Dermis blood vessel endothelial cell (primary cell): ENCODE data around the gene PSMB7. TPM values are rescaled to one million over a fixed set of nuclear protein-coding genes. Genes with fewer than 3 reads are reported as not detected.
A peak's percentile ranks its signal among the peaks of the same experiment; 100 is the strongest.

Source experiments
- DNase-seq: peaks from one replicate; pipeline ENCODE4 v3.0.0; 2010
- total RNA-seq: library from RNA; depleted of rRNA; stranded (reverse); fragments of >200 nt; gene quantifications from 2 replicates; pipeline ENCODE4 v1.2.3, GENCODE V29; 2014

Gene PSMB7
- total RNA-seq, 1 donor from 2014 or later, result 183 TPM

DNA sequence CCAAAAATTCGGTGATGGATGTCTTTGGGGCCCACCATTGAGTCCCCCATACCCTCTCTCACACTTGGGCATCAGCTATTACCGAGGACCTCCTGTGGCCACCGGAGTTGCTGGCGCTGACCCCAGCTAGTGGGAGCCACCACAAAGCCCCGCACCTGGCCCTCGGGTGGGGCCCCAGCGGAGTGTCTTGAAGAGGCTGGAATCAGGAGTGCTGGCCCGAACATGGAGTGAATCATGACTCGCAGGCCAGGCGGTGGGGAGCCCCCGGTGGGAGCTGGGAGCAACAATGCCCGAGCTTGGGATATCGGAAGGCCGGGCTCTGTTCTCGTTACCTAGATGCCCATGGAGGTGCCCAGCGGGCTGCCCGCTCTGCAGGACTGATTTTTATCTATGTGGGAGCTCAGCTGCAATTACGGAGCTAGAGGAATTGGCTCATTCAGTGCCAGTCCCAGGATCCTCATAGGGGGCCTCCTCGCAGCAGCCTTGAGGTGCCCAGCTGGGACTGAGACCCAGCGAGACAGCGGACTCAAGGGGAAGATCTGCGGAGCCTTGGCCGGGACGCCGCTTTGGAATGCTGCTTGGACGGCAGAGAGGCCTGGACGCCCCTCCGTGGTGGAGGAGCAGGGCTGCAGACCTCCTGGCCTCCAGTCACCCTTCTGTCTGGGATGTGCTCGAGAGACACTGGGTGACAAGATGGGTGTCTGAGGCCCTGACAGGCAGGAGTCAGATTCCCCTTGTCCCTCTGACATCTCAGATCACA is 70.8 kb downstream of the PSMB7 start:
- DNase-seq, result no peak

DNA sequence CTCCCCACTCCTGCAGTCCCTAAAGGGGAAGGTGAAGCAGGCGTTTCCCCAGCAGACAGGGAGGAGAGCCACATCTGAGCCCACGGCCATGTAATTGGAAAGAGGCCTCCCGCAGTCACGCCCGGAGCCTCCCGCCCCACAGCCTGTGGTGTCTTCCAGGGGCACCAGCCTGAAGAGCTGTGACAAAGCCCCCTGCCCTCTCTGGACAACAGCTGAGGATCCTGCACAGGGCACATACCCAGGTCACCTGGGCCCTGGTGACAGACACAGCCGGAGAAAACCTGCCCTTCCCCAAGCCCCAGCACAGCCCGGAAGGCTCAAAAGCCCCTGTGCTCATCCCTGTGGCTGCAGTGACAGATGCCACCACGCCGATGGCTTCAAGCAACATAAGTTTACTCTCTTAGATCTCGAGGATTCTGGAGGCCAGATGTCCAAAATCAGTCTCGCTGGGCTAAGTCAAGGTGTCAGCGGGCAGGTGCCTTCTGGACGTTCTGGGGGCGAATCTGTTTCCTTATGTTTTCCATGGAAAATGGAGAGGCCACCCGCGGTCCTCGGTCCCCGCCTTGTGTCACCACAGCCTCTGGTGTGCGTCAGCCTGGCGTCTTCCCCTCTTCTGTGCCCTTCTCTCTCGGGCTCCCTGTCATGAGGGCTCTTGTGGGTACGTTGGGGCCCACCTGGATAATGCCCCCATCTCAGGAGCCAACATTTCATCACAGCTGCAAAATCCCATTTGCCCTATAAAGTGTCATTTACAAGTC is 71.5 kb downstream of the PSMB7 start:
- no peak for DNase-seq

DNA sequence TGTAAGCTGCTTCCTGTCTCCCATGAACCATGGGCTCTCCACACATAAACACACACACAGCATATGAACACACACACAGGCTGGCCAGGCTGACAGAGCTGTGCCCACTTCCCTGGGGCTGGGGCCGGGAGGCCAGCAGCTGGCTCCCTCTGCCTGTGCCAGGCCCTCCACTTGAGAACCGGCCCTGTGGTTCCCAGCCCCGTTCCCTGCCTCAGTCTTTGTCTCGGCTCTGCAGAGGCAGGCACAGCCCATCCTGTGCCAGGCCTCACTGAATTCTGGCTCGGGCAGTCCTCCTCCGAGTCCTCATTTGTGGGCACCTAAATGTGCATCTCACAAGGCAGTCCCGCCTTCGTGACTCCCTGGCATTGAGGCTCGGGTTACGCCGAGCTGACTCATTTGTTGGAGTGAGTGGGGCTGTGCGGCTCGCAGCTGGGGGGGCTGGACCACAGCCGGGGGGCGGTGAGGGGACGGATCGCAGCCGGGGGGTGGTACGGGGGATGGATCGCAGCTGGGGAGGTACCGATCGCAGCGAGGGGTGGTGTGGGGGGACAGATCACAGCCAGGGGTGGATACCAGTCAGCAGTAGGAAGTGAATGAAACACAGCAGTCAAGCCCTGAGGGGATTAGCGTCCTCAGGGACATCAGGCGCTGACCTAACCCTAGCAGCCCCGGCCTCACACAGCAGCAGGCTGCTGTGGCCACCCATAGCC is 72.3 kb downstream of the PSMB7 start:
- DNase-seq, result peak; percentile 43

DNA sequence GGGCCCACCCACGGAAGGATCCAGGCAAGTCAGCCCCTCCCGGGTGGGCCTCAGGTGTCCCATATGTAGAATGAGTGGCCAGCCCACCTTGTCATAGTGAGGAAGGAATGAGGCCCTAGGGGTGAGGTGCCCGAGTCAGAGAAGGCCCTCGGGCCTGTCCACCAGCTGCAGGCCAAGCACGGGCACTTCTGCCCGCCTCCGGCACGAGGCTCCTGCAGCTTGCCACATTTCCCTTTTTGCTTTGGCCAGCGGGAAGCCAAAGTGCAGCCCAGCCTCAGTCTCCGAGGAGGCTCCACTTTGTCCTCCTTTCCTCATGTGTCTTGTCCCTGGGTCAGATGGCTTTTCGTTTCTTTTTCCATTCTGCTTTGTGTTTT is 72.9 kb downstream of the PSMB7 start:
- no peak for DNase-seq

DNA sequence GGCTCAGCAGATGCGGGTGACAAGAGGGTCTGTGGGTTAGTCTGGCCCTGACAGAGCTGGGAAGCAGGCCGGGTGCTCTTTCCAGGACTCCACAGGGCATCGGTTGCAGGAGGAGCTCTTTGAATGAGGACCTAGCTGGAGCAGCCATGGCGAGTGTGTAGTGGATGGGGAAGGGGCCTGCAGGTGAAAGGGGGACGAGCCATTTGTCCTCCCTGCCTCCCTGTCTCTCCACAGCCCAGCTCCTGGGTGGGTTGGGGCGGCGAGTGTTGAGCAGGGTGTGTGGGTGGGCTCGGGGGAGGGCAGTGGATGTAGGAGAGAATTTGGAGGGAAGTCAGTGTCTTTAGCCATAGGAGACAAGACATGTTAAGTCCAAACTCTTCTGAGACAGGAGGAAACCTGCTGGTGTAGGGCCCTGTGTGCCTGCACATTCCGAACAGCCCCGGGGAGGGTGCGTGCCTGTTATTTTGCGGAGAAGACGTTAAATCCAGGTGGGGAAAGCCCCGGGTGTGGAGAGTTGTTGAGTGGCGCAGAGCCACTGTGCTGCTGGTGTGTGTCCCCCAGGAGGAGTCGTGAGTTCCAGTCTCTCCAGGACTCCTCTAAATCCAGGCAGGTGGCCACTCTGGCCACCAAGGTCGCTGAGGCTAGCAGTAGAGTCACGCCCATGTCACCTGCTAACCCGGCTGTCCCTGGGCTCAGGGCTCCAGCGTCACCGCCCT is 73.6 kb downstream of the PSMB7 start:
- DNase-seq, result no peak

DNA sequence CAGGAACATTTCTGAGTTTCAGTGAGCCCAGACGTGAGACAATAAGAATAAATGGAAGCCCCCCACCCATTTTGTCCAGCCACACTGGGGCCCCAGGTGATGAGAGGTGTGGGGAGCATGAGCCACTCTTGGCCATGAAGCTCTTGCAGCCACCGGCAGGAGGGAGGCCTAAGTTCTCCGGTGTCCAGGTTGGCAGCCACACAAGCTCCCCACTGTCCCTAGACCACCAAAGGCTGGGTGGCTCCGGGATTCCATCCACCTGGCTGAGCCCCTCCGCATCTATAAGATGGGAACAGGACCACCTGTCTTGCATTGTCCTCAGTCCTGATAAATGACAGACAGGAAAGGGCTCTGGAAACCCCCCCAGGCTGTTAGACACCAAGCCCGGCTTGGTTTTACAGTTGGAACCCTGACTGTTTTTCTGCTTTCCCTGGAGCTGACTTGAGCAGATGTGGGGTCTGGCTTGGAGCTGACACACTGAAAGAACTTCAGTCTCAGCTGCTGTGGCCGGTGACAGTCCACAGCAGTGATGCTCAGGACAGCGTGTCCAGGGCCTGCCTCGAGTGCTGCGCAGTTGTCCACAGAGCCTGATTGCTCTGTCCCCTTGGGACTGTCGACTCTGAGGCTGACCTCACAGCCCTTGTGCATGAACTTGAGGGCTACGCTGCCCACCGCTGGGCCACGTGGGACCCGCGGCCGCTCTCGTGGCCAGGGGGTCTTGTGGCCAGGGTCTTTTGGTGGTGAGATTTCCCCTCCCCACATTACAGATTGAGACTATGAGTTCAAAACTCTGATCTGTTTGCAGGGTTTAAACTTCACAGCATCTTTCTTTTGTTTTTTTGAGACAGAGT is 74.8 kb downstream of the PSMB7 start:
- no peak for DNase-seq

DNA sequence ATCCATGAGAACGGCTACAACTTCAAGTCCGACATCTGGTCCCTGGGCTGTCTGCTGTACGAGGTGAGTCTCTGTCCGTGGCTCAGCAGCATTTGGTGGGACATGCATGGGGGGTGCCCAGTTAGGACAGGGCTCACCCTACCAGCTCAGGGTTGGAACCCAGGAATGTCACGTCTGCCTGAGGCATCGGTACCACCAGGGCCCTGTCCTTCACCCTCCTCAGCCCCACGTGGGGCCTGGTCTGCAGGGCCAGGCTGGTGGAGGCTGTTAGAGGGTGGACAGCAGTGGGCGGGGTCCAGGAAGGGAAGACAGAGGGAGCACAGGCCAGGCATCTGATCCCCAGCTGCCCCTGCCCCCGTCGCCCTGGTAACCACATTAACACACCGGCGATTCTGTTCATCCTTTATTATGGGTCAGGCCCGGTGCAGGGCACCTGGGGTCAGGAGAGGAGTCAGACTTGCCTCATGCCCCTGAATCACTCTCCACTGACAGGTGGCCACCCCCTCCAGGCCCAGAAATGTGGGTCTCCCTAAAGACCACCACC is 75.6 kb downstream of the PSMB7 start:
- DNase-seq, result no peak

DNA sequence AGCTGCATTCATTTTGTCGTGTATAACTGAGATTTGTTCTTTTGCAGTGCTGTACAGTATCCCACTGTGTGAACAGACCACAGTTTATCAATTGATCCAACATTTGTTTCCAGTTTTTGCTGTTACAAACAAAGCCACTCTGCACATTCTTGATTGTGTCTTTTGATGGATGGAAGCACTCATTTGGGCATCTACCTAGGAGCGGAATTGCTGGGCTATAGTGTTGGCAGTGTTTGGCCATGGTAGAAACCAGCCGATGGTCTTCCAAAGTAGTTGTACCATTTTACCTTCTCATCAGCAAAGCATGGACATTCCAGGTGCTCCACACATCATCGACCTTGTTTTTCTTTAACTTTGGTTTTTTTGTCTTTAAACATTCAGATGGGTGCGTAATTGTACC is 77.7 kb downstream of the PSMB7 start:
- no peak for DNase-seq

DNA sequence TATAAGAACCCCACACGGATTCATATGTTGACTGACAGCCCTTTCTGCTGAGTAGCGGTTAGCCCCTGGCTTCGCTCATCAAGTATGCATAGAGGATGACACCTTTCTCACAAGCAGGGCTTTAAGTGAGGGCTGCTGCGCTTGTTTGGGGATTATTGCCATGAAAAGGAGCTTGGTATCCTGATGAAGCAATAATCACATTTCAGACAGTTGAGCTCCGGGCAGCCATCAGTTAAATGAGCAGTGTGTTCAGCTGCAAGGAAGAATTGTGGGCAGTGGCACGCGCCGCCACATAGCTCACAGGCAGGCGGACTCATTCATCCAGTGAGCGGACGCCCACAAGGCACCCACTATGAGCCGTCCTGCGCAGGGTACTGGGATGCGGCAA is 79.9 kb downstream of the PSMB7 start:
- DNase-seq, result no peak

DNA sequence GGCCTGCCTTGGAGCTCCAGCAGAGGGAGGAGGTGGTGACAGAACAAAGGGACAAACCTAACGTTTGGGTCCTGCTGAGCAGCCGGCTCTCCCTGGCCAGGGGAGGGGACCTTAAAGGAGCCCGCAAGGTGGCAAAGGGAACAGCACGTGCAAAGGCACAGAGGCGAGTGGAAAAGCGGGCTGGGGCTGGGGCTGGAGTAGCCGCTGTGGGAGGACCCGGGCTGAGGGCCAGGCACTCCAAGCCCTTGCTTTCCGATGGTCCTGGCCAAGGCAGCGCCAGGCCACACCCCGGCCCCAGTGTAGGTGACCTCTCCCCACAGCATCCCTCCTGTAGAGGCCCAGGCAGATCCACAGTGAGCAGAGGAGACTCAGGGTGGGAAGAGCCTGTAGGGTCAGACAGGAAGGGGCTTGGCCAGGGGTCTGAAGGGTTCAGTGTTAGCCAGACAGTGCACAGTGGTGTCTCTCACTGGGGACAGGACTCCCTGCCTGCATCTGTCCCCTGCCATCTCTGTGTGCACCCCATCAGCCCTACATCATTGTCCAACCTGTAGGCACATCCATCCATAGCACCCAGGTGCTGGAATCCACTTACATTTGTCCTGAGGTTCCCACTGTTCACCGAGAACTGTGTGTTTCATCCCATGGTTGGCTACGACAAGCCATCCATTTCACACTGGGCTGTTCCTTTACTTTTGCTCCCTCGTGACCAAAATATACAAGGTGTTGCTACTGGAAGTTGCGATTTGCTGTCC is 80.5 kb downstream of the PSMB7 start:
- DNase-seq, result no peak

DNA sequence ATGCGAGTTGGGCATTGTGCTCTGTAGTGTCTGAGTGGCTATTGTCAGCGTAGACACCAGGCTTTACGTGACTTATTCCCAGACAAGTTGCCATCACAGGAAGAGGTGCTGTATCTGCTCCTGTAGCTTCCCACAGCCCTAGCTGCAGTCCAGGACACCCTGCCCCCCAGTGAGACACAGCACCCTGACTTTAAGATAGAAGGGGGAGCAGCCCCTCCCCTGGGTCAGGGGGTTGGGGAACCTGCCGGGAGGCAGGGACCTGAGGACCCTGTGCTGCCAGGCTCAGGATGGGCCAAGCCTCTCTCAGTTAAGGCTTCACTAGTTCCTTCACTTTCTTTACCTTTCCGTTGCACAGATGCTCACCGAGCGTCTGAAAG is 82.1 kb downstream of the PSMB7 start:
- no peak for DNase-seq

DNA sequence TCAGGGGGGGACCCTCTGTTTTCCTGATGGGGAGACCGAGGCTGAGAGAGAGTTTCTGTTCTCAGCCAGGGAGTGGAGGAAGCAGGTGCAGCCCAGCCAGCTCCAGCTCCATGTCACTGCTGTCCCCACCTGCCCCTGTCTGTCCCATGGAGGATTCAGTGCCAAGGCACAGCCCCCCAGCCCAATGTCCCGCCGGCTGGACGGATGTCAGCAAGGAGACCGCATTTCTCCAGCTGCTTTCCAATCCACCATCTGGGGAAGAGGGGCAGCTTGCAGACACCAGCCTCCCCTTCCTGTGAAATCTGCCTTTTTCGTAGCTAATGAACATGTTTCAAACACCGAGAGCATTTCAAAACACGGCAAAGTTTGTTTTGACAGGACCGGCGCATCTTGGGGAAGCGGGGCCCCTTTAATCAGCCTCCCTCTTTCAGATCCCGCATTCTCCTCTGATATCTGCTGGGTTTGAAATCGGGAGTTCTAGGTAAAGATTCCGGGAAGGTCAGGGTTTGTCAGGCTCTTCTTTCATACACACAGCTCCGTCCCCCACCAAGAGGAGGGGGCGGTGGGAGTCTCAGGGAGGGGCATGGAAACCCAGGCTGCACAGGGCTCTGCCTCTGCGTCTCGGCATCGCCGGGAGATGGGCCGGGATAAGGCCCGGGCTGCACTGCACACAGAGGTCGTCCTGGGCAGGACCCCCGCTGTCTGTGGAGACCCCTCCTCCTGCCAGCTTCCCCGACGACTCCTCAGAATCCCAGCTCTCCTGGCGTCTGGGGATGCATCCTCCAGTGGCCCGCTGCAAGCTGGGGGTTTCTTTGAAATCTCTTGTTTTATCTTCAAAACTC is 82.7 kb downstream of the PSMB7 start:
- no peak for DNase-seq

DNA sequence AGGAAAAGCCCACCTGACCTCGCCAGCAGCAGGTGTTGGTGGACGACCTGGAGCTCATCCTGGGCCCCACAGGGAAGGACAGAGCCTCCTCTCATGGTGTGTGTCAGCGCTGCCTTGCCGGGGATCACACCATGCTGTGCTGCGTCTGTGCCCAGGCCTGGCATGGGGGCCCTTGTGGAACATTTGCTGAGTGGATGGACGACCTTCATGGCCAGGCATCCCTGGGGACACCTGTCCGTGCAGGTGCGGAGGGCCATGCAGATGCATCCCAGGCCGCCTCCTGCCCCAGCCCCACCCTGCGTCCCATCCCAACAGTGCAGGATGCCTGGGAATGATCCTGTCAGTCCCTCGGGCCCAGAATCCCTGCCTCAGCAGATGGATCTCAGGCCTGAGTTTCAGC is 83.7 kb downstream of the PSMB7 start:
- no peak for DNase-seq

DNA sequence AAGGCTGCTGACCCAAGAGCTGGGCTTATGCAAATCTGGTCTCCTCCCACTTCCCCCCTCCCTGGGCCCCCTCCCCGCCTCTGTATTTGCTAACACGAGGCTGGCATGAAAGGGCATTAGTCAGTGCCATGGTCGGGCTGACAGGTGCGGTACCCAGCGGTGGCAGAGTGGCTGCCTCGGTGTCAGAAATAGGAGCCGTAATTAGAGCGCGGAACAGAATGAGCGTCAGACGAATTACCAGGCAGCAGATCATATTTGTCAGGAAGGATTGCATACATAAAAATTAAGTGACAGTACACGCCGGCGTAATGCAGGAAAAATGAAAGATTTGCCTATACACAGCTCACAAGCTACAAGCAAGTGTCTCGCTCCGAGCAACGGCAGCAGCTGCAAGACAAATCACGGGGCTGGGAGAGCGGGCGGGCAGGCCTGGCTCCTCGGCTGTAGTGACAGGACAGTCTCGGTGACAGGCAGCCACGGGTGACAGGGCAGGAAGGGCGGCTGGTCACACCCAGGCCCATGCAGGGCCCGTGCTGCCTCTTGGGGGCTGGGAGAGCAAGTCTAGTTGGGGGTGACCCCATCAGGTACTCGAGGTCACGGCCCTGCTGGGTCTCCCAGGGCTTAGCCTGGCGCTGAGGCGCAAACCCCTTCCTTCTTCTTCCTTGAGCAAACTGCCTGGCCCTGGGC is 85.1 kb downstream of the PSMB7 start:
- DNase-seq, result no peak

DNA sequence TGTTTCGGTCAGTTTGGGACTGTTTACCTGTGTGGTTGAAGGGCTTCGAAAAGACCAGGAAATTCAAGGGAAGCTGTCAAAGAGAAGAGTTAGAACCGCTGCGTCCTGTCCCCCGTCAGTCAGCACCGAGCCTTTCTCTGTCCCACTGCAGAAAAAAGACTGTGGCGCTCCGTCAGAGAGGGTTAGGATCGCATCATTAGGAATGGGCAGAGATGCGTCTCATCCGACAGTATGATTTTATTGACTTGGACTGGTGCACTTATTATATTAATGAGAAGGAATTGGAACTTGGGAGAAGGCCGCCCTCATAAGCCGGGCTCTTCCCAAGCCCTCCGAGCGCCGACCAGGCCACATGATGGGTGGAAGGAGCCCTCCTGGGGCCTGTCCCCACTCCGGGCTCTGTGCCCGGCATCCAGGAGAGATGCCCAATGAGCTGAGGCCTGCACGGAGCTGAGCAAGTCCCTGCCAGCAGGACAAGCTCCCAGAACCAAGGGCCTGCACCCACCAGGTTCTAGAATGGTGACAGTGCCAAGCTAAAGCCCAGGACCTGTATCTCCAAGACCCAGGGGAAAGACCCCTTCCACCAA is 85.9 kb downstream of the PSMB7 start:
- DNase-seq, result no peak

DNA sequence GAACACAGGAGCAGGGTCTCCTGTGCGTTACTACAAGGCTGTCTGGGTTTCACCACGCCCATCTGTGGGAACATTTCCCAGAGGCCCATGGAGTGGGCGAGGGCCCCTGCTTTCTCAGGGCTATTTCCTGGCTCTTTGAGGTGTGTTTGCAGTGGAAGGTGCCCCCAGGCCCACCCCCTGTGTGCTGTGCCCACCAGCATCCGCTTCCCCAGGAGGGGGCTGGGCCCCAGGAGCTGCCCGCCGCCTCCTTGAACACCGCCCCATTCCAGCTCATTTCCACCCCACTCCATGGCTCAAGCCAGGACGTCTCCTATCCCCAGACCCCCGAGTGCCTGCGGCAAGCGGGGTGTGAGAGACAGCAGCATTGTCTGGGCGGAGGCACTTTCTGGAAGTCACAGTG is 87.0 kb downstream of the PSMB7 start:
- DNase-seq, result no peak

DNA sequence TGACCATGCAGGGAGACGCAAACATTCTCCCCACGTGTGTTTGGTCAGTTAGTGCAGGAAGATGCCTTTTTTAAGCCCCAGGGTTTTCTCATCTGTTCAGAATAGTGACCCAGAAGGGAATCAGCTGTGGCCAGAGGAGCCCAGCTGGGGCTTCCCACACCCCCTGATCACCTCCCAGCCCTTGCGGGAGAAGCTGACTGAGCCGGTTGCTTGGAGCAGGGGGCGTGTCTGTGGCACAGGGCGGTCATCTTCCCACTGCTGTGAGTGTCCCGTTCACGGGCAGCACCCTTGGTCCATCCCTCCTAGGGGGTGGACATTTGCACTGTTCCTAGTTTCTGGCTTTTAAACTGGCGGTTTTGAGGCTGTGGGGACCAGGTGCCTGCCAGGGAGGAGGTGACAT is 87.8 kb downstream of the PSMB7 start:
- DNase-seq, result no peak

DNA sequence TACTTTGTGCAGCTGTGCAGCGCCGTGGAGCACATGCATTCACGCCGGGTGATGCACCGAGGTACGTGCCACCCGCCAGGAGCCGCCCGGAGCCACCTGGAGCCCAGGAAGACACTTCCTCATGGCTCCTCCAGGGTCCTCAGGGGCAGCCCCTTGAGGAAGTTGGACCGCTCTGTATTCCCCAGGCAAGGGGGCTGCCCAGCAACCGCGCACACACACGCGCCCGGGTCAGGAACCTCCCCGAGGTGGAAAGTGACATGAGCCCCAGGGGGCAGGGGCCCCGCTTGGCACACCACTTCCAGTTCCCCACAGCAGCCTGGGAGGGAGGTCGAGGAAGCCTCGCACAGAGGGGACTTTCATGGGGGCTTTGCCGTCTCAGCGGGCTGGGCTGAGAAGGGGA is 88.9 kb downstream of the PSMB7 start:
- DNase-seq, result no peak

DNA sequence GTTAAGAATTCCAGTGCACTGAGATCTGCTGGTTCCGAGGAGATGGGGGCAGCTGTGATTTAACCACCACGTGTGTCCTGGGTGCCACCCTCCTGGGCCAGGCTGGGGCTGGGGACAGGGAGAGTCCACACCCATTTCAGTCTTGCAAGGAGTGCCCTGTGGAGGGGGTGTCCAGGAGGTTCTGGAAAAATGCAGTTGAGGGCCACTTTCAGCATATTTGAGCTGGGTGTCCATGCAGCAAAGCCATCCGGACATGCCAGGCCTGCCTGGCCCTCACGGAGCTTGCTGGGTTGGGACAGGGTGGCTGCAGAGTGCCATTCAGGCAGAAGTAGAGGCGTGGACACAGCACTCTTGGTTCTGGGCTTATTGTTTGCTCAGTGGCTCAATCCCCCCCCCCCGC is 89.4 kb downstream of the PSMB7 start:
- no peak for DNase-seq
